ENCODE data around the gene NRAP.

DNA sequence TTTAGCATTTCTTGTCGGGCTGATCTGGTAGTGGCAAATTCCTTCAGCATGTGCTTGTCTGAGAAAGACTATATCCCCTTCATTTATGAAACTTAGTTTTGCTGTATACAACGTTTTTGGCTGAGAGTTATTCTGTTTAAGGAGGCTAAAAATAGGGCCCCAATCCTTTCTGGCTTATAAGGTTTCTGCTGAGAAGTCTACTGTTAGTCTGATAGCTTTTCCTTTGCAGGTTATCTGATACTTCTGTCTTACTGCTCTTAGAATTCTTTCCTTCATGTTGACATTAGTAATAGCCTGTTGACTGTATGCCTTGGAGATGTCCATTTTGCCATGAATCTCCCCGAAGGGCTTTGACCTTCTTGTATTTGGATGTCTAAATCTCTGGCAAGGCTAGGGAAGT, 25.7 kb upstream of the NRAP start:
- TF ChIP-seq, protein P1, sequence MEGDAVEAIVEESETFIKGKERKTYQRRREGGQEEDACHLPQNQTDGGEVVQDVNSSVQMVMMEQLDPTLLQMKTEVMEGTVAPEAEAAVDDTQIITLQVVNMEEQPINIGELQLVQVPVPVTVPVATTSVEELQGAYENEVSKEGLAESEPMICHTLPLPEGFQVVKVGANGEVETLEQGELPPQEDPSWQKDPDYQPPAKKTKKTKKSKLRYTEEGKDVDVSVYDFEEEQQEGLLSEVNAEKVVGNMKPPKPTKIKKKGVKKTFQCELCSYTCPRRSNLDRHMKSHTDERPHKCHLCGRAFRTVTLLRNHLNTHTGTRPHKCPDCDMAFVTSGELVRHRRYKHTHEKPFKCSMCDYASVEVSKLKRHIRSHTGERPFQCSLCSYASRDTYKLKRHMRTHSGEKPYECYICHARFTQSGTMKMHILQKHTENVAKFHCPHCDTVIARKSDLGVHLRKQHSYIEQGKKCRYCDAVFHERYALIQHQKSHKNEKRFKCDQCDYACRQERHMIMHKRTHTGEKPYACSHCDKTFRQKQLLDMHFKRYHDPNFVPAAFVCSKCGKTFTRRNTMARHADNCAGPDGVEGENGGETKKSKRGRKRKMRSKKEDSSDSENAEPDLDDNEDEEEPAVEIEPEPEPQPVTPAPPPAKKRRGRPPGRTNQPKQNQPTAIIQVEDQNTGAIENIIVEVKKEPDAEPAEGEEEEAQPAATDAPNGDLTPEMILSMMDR (IDR thresholded peaks at IDR 0.05): no peak
- TF ChIP-seq POLR2A (IDR thresholded peaks at IDR 0.05): no peak
